Naive B cell (primary cell): ENCODE results near the gene MACROD1. TPM values are rescaled to one million over a fixed set of nuclear protein-coding genes. Genes with fewer than 3 reads are reported as not detected.

ENCODE experiments used
- ATAC-seq, 2 donors: fragments of 150-1000 bp; cut with Tn5 transposase; 2 replicates each; pipeline ENCODE4 v1.10.0; 2021; ENCODE audit warnings: low read depth in 2 of 2, mild to moderate bottlenecking in 2 of 2, moderate library complexity in 2 of 2
- DNase-seq: peaks from one replicate; pipeline ENCODE4 v3.0.0; 2022
- H3K27ac Mint-ChIP-seq, 6 donors: one replicate each; pipeline ENCODE4 v1.8.0; 2020 to 2022; ENCODE audit warnings: mild to moderate bottlenecking in 6 of 6, mixed read lengths in 6 of 6, moderate library complexity in 5 of 6, inconsistent platforms in 2 of 6
- H3K27me3 Mint-ChIP-seq, 3 donors: one replicate each; pipeline ENCODE4 v1.8.0; 2021 to 2022; ENCODE audit warnings: mixed read lengths in 3 of 3, mild to moderate bottlenecking in 1 of 3
- H3K36me3 Mint-ChIP-seq, 2 donors: one replicate each; pipeline ENCODE4 v1.8.0; 2020 to 2022; ENCODE audit warnings: mixed read lengths in 2 of 2, inconsistent platforms in 1 of 2, mild to moderate bottlenecking in 1 of 2
- H3K4me1 Mint-ChIP-seq, 3 donors: one replicate each; pipeline ENCODE4 v1.8.0; 2020 to 2022; ENCODE audit warnings: mixed read lengths in 3 of 3, inconsistent platforms in 1 of 3, mild to moderate bottlenecking in 1 of 3, moderate library complexity in 1 of 3
- H3K4me3 Mint-ChIP-seq, 8 donors: one replicate each; pipeline ENCODE4 v1.8.0; 2020 to 2022; ENCODE audit warnings: mild to moderate bottlenecking in 8 of 8, mixed read lengths in 8 of 8, moderate library complexity in 8 of 8, inconsistent platforms in 2 of 8
- H3K9me3 Mint-ChIP-seq, 7 donors: one replicate each; pipeline ENCODE4 v1.8.0; 2020 to 2022; ENCODE audit warnings: mixed read lengths in 7 of 7, mild to moderate bottlenecking in 5 of 7, inconsistent platforms in 2 of 7, moderate library complexity in 1 of 7
- polyA plus RNA-seq, 6 donors: library from polyadenylated mRNA; unstranded; fragments of 300-500 nt; fragmentation: Illumina TruSeq; gene quantifications; one replicate each; pipeline ENCODE4 v1.2.3, GENCODE V29; 2021; ENCODE audit warnings: low read depth in 6 of 6

MACROD1 gene
- polyA plus RNA-seq, 6 donors from 2014 or later = 1.5 to 7.0 (median 3.2) TPM

GRCh38 chr11:64114231-64114630 is 51.7 kb downstream of the MACROD1 start:
- DNase-seq (no peak), ATAC-seq (no peak)
- no peak overlapping the region for H3K27ac Mint-ChIP-seq
- no peak overlapping the region for H3K4me3 Mint-ChIP-seq
- H3K4me1 Mint-ChIP-seq = no peaks in the 10 kb centered on the region
- no peaks in the 10 kb centered on the region for H3K9me3 Mint-ChIP-seq
- no peaks in the 10 kb centered on the region for H3K36me3 Mint-ChIP-seq
- no peaks in the 10 kb centered on the region for H3K27me3 Mint-ChIP-seq

- Mint-ChIP-seq H3K36me3 (no peaks in the 10 kb centered on the region), H3K4me1 (no peaks in the 10 kb centered on the region), H3K27me3 (no peaks in the 10 kb centered on the region), H3K27ac (no peak overlapping the region), H3K9me3 (no peaks in the 10 kb centered on the region), H3K4me3 (no peak overlapping the region)
- DNase-seq (no peak), ATAC-seq (no peak)
These were observed 52.5 kb downstream of the MACROD1 start for GRCh38 chr11:64113462-64113780.

- no peaks in the 10 kb centered on the region for H3K36me3 Mint-ChIP-seq
- H3K9me3 Mint-ChIP-seq = no peaks in the 10 kb centered on the region
- no peak for DNase-seq
- no peak overlapping the region for H3K27ac Mint-ChIP-seq
- H3K27me3 Mint-ChIP-seq = no peaks in the 10 kb centered on the region
- no peaks in the 10 kb centered on the region for H3K4me1 Mint-ChIP-seq
- no peak overlapping the region for H3K4me3 Mint-ChIP-seq
- no peak for ATAC-seq
These were observed 53.0 kb downstream of the MACROD1 start for GRCh38 chr11:64112771-64113461.

- no peaks in the 10 kb centered on the region for H3K27me3 Mint-ChIP-seq
- H3K4me1 Mint-ChIP-seq = no peaks in the 10 kb centered on the region
- H3K9me3 Mint-ChIP-seq = no peaks in the 10 kb centered on the region
- ATAC-seq = no peak
- no peak overlapping the region for H3K27ac Mint-ChIP-seq
- no peak overlapping the region for H3K4me3 Mint-ChIP-seq
- no peaks in the 10 kb centered on the region for H3K36me3 Mint-ChIP-seq
- no peak for DNase-seq
These were observed 55.2 kb downstream of the MACROD1 start for GRCh38 chr11:64110465-64111375.

- no peak overlapping the region for H3K27ac Mint-ChIP-seq
- H3K4me3 Mint-ChIP-seq = no peak overlapping the region
- no peaks in the 10 kb centered on the region for H3K27me3 Mint-ChIP-seq
- ATAC-seq (no peak), DNase-seq (no peak)
- H3K4me1 Mint-ChIP-seq = no peaks in the 10 kb centered on the region
- H3K9me3 Mint-ChIP-seq = no peaks in the 10 kb centered on the region
- H3K36me3 Mint-ChIP-seq = no peaks in the 10 kb centered on the region
These were observed 56.6 kb downstream of the MACROD1 start for GRCh38 chr11:64109332-64109731.

GRCh38 chr11:64107303-64107702 is 58.6 kb downstream of the MACROD1 start:
- H3K27me3 Mint-ChIP-seq = no peaks in the 10 kb centered on the region
- H3K4me3 Mint-ChIP-seq = no peak overlapping the region
- H3K9me3 Mint-ChIP-seq = no peaks in the 10 kb centered on the region
- no peaks in the 10 kb centered on the region for H3K36me3 Mint-ChIP-seq
- peak overlapping the region in 1 of 6 donors; percentile 9 for H3K27ac Mint-ChIP-seq
- no peak for DNase-seq
- no peaks in the 10 kb centered on the region for H3K4me1 Mint-ChIP-seq
- no peak for ATAC-seq

- H3K27me3 Mint-ChIP-seq = no peaks in the 10 kb centered on the region
- H3K27ac Mint-ChIP-seq = no peak overlapping the region
- H3K4me1 Mint-ChIP-seq = peaks cover 0 to 7% (median 0%) of the 10 kb centered on the region in 3 donors
- no peaks in the 10 kb centered on the region for H3K36me3 Mint-ChIP-seq
- DNase-seq (no peak), ATAC-seq (no peak)
- no peak overlapping the region for H3K4me3 Mint-ChIP-seq
- no peaks in the 10 kb centered on the region for H3K9me3 Mint-ChIP-seq
These were observed 61.3 kb downstream of the MACROD1 start for GRCh38 chr11:64104632-64105031.

- no peaks in the 10 kb centered on the region for H3K27me3 Mint-ChIP-seq
- no peak overlapping the region for H3K27ac Mint-ChIP-seq
- H3K9me3 Mint-ChIP-seq = no peaks in the 10 kb centered on the region
- no peak overlapping the region for H3K4me3 Mint-ChIP-seq
- ATAC-seq (no peak), DNase-seq (no peak)
- H3K36me3 Mint-ChIP-seq = no peaks in the 10 kb centered on the region
- H3K4me1 Mint-ChIP-seq = peaks cover 0 to 7% (median 4%) of the 10 kb centered on the region in 3 donors
These were observed 62.5 kb downstream of the MACROD1 start for GRCh38 chr11:64103277-64103985.

- H3K27ac Mint-ChIP-seq = peak overlapping the region in 2 of 6 donors; percentile 14 to 47
- ATAC-seq (no peak), DNase-seq (no peak)
- no peaks in the 10 kb centered on the region for H3K27me3 Mint-ChIP-seq
- no peaks in the 10 kb centered on the region for H3K9me3 Mint-ChIP-seq
- H3K4me1 Mint-ChIP-seq = peaks cover 0 to 7% (median 4%) of the 10 kb centered on the region in 3 donors
- peak overlapping the region in 1 of 8 donors; percentile 16 for H3K4me3 Mint-ChIP-seq
- H3K36me3 Mint-ChIP-seq = no peaks in the 10 kb centered on the region
These were observed 63.7 kb downstream of the MACROD1 start for GRCh38 chr11:64102005-64102738.

- H3K27ac Mint-ChIP-seq = peak overlapping the region in 1 of 6 donors; percentile 38
- H3K9me3 Mint-ChIP-seq = no peaks in the 10 kb centered on the region
- H3K36me3 Mint-ChIP-seq = no peaks in the 10 kb centered on the region
- DNase-seq = no peak
- H3K27me3 Mint-ChIP-seq = no peaks in the 10 kb centered on the region
- ATAC-seq = no peak
- peak overlapping the region in 1 of 8 donors; percentile 59 for H3K4me3 Mint-ChIP-seq
- peaks cover 0 to 7% (median 4%) of the 10 kb centered on the region in 3 donors for H3K4me1 Mint-ChIP-seq
These were observed 64.5 kb downstream of the MACROD1 start for GRCh38 chr11:64101461-64101860.

DNA sequence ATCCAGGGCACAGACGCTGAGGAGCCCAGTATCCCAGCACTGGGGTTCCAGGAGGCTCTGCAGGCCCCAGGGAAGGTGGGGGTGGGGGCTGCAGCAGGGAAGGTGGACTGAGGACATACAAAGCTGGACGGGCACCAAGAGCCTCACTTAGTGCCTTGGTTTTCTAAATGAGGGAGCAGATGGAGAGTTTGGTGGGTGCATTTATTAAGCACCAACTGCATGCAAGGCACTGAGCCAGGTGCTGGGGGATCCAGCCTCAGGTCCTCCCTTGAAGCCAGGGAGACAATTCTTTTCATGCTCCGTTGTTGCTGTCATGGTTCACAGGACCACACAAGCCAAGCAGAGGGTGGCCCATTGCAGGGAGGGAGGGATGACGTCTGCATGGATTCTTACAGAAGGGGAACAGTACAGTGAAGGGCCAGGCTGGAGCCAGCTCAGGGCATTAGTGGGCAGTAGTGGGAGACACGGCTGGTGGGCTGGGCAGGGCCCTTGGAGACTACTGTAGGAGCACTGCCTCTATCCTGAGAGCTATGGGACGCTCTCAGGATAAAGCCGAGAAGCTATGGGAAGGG is 65.0 kb downstream of the MACROD1 start:
- ATAC-seq (no peak), DNase-seq (no peak)
- Mint-ChIP-seq H3K27ac (peak overlapping the region in 1 of 6 donors; percentile 0), H3K4me1 (peaks cover 0 to 7% (median 4%) of the 10 kb centered on the region in 3 donors), H3K27me3 (no peaks in the 10 kb centered on the region), H3K36me3 (no peaks in the 10 kb centered on the region), H3K4me3 (no peak overlapping the region), H3K9me3 (no peaks in the 10 kb centered on the region)

DNA sequence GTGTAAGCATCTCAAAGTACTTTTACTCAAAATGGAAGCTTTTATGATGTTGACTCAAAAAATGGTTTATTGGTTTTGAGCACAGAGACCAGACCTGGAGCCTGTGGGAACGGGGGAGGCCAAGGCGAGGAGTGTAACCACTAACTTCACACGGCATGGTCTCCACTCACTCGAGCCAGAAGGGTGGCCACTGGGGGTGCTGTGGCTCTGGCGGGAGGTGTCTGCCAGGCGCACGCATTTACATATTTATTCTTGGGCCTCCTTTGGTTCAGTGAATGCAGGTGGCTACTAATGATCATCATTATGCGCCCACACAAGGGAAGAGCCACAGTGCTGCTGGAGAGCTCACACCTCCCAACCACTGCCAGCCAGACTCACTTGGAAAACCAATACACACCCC is 65.6 kb downstream of the MACROD1 start:
- H3K27ac Mint-ChIP-seq = no peak overlapping the region
- H3K4me1 Mint-ChIP-seq = peaks cover 0 to 7% (median 4%) of the 10 kb centered on the region in 3 donors
- H3K36me3 Mint-ChIP-seq = no peaks in the 10 kb centered on the region
- H3K9me3 Mint-ChIP-seq = no peaks in the 10 kb centered on the region
- ATAC-seq (no peak), DNase-seq (no peak)
- H3K27me3 Mint-ChIP-seq = no peaks in the 10 kb centered on the region
- no peak overlapping the region for H3K4me3 Mint-ChIP-seq

DNA sequence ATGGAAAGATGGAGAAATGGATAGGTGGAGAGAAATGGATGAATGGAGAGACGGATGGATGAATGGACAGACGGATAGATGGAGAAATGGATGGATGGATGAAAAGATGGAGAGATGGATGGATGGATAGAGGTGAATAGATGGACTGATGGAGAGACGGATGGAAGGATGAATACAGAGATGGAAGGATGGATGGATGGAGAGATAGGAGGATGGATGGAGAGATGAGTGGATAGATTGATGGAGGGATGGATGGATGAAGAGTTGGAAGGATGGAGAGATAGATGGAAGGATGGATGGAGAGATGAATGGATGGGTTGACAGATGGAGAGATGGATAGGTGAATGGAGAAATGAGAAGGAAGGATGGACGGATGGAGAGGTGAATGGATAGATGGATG is 66.5 kb downstream of the MACROD1 start:
- no peaks in the 10 kb centered on the region for H3K36me3 Mint-ChIP-seq
- ATAC-seq (no peak), DNase-seq (no peak)
- H3K4me3 Mint-ChIP-seq = no peak overlapping the region
- H3K4me1 Mint-ChIP-seq = peaks cover 0 to 7% (median 4%) of the 10 kb centered on the region in 3 donors
- peak overlapping the region in 1 of 6 donors; percentile 70 for H3K27ac Mint-ChIP-seq
- no peaks in the 10 kb centered on the region for H3K9me3 Mint-ChIP-seq
- no peaks in the 10 kb centered on the region for H3K27me3 Mint-ChIP-seq
